ENCODE measurements around the gene NR2F1-AS1.

NR2F1-AS1 gene

GRCh38 chr5:93364378-93364777, 216.6 kb downstream of the NR2F1-AS1 start:
- no peak for DNase-seq (ENCODE audit: extremely low read depth, low read depth)
- no peak for TF ChIP-seq CTCF (IDR thresholded peaks at IDR 0.05; ENCODE audit: low read depth, low read length)

GRCh38 chr5:93360436-93361088, 220.5 kb downstream of the NR2F1-AS1 start:
- DNase-seq (ENCODE audit: extremely low read depth, low read depth): no peak
- no peak for TF ChIP-seq CTCF (IDR thresholded peaks at IDR 0.05; ENCODE audit: low read depth, low read length)

GRCh38 chr5:93359960-93360305, 221.1 kb downstream of the NR2F1-AS1 start:
- no peak for TF ChIP-seq CTCF (IDR thresholded peaks at IDR 0.05; ENCODE audit: low read depth, low read length)
- no peak for DNase-seq (ENCODE audit: extremely low read depth, low read depth)

All from AG09319 (cell line).